ENCODE data around the gene EIF4EBP2. TPM values are rescaled to one million over a fixed set of nuclear protein-coding genes. Genes with fewer than 3 reads are reported as not detected.

The EIF4EBP2 gene
- total RNA-seq, 1 donor from 2014 or later = 146 TPM

GRCh38 chr10:70376436-70377378 is 27.2 kb upstream of the EIF4EBP2 start:
- no peak for TF ChIP-seq CTCF (IDR thresholded peaks at IDR 0.05; ENCODE audit: unreplicated experiment)
- no peaks in the 10 kb centered on the region for H3K36me3 Mint-ChIP-seq (ENCODE audit: low read depth, unreplicated experiment)
- H3K4me1 Mint-ChIP-seq (ENCODE audit: unreplicated experiment) = peaks cover 4% of the 10 kb centered on the region
- H3K9me3 Mint-ChIP-seq (ENCODE audit: unreplicated experiment) = no peaks in the 10 kb centered on the region
- no peak overlapping the region for H3K4me3 Mint-ChIP-seq (ENCODE audit: unreplicated experiment)
- no peaks in the 10 kb centered on the region for H3K27me3 Mint-ChIP-seq (ENCODE audit: unreplicated experiment)
- H3K27ac Mint-ChIP-seq (ENCODE audit: unreplicated experiment) = no peak overlapping the region
- no peak for DNase-seq (ENCODE audit: low spot score)

DNA sequence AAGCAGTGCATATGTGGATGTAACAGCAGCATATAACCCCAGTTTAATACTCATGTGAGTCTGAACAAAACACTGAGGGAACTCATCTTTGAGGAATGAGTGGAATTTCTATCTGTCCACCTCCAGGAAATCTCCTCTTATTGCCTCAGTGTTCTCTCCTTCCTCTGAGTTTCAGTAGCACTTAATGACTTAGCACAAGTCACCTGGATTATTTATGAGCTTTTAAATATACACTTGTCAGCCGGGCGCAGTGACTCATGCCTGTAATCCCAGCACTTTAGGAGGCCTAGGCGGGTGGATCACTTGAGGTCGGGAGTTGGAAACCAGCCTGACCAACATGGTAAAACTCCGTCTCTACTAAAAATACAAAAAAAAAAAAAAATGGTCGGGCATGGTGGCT is 25.8 kb upstream of the EIF4EBP2 start:
- no peak for DNase-seq (ENCODE audit: low spot score)
- no peak for TF ChIP-seq CTCF (IDR thresholded peaks at IDR 0.05; ENCODE audit: unreplicated experiment)
- Mint-ChIP-seq H3K36me3 (ENCODE audit: low read depth, unreplicated experiment) (no peaks in the 10 kb centered on the region), H3K4me3 (ENCODE audit: unreplicated experiment) (no peak overlapping the region), H3K4me1 (ENCODE audit: unreplicated experiment) (peaks cover 4% of the 10 kb centered on the region), H3K27me3 (ENCODE audit: unreplicated experiment) (peaks cover 1% of the 10 kb centered on the region), H3K9me3 (ENCODE audit: unreplicated experiment) (no peaks in the 10 kb centered on the region), H3K27ac (ENCODE audit: unreplicated experiment) (no peak overlapping the region)

DNA sequence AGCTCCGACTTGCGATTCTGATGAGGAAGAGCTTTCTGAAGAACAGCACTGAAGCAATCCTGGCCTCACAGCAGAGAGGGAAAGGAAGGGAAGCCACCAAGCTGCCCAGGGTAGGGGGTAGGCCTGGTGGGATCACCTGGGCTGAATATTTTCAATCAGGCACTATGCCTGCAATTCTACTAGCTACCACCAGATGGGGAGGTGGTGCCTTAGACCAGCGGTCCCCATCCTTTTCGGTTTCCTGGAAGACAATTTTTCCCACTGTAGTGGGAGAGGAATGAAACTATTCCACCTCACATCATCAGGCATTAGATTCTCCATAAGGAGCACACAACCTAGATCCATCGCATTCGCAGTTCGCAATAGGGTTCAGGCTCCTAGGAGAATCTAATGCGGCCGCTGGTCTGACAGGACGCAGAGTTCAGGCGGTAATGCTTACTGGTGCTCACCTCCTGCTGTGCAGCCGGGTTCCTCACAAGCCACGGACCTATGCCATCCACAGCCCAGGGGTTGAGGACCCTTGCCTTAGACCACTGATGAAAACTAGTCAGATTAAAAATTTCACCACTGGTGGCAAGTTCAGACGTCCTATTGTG is 24.3 kb upstream of the EIF4EBP2 start:
- H3K9me3 Mint-ChIP-seq (ENCODE audit: unreplicated experiment) = no peaks in the 10 kb centered on the region
- no peak overlapping the region for H3K27ac Mint-ChIP-seq (ENCODE audit: unreplicated experiment)
- peaks cover 1% of the 10 kb centered on the region for H3K27me3 Mint-ChIP-seq (ENCODE audit: unreplicated experiment)
- TF ChIP-seq CTCF (IDR thresholded peaks at IDR 0.05; ENCODE audit: unreplicated experiment) = peak; percentile 86
- no peak overlapping the region for H3K4me3 Mint-ChIP-seq (ENCODE audit: unreplicated experiment)
- no peaks in the 10 kb centered on the region for H3K36me3 Mint-ChIP-seq (ENCODE audit: low read depth, unreplicated experiment)
- peaks cover 4% of the 10 kb centered on the region for H3K4me1 Mint-ChIP-seq (ENCODE audit: unreplicated experiment)
- DNase-seq (ENCODE audit: low spot score) = no peak

- peaks cover 1% of the 10 kb centered on the region for H3K27me3 Mint-ChIP-seq (ENCODE audit: unreplicated experiment)
- no peaks in the 10 kb centered on the region for H3K9me3 Mint-ChIP-seq (ENCODE audit: unreplicated experiment)
- peaks cover 4% of the 10 kb centered on the region for H3K4me1 Mint-ChIP-seq (ENCODE audit: unreplicated experiment)
- no peaks in the 10 kb centered on the region for H3K36me3 Mint-ChIP-seq (ENCODE audit: low read depth, unreplicated experiment)
- no peak overlapping the region for H3K27ac Mint-ChIP-seq (ENCODE audit: unreplicated experiment)
- no peak for DNase-seq (ENCODE audit: low spot score)
- H3K4me3 Mint-ChIP-seq (ENCODE audit: unreplicated experiment) = no peak overlapping the region
- TF ChIP-seq CTCF (IDR thresholded peaks at IDR 0.05; ENCODE audit: unreplicated experiment) = no peak
Observed at GRCh38 chr10:70380350-70381135, 23.4 kb upstream of the EIF4EBP2 start.
